ENCODE measurements around the gene ARHGEF19.

ARHGEF19 gene

DNA sequence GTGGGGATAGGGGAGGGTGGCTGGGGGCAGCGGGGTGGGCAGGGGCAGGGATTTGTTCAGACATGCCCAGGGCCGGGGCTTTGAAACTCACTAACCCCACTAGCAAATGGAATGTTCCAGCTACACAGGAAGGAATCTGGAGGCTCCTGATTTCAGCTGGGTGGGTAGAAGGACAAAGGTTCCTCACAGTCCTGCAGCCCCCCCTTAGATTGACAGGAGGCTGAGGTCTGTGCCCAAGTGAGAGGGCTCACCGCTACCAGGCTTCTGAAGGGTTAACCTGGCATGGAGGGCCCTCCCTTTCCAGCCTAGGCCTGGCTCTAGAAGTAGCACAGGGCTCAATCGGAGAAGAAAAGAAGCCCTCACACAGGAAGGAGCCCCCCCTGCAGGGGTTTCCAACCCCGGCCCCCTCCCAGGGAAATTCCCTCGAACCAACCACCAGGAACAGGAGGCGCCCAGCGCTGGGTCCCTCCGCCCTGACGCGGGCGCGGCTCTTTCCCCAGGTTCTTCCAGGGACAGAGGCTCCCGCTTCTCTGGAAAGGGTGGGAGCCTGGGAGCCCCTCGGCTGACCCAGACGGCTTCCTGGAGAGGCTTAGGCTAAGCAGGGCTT lies 59.9 kb downstream of the ARHGEF19 start:
- no peaks in the 10 kb centered on the region for H3K27me3 ChIP-seq (ENCODE audit: insufficient read depth, low read length)
- peaks cover 22% of the 10 kb centered on the region for H3K36me3 ChIP-seq (ENCODE audit: insufficient read depth, low read length)
- H2AFZ ChIP-seq (ENCODE audit: low read depth, low read length) = no peak overlapping the region
- H3K4me3 ChIP-seq (ENCODE audit: low read length) = no peak overlapping the region
- H3K4me1 ChIP-seq (ENCODE audit: insufficient read depth, low read length) = peaks cover 40% of the 10 kb centered on the region
- no peaks in the 10 kb centered on the region for H3K9me3 ChIP-seq (ENCODE audit: low read length)

DNA sequence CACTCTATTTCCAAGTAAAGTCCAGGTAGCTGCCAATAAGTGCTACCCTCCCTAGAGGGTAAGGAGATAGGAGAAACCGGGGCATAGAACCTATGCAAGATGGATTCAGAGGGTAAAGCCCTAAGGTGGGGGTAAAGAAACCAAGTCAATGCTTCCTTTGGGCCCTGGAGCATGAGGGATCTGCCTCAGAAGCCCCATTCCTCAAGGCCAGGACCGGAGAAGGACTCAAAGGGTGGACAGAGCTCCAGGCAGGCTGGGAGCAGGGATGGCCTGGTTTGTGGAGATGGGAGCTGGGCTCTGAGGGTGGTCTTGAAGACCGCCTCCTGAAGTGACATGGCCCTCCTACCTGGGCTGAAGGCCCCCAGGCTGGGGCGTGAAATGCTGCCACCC lies 60.5 kb downstream of the ARHGEF19 start:
- H3K4me3 ChIP-seq (ENCODE audit: low read length) = no peak overlapping the region
- H2AFZ ChIP-seq (ENCODE audit: low read depth, low read length) = no peak overlapping the region
- H3K4me1 ChIP-seq (ENCODE audit: insufficient read depth, low read length) = peaks cover 46% of the 10 kb centered on the region
- H3K36me3 ChIP-seq (ENCODE audit: insufficient read depth, low read length) = peaks cover 26% of the 10 kb centered on the region
- no peaks in the 10 kb centered on the region for H3K27me3 ChIP-seq (ENCODE audit: insufficient read depth, low read length)
- no peaks in the 10 kb centered on the region for H3K9me3 ChIP-seq (ENCODE audit: low read length)

DNA sequence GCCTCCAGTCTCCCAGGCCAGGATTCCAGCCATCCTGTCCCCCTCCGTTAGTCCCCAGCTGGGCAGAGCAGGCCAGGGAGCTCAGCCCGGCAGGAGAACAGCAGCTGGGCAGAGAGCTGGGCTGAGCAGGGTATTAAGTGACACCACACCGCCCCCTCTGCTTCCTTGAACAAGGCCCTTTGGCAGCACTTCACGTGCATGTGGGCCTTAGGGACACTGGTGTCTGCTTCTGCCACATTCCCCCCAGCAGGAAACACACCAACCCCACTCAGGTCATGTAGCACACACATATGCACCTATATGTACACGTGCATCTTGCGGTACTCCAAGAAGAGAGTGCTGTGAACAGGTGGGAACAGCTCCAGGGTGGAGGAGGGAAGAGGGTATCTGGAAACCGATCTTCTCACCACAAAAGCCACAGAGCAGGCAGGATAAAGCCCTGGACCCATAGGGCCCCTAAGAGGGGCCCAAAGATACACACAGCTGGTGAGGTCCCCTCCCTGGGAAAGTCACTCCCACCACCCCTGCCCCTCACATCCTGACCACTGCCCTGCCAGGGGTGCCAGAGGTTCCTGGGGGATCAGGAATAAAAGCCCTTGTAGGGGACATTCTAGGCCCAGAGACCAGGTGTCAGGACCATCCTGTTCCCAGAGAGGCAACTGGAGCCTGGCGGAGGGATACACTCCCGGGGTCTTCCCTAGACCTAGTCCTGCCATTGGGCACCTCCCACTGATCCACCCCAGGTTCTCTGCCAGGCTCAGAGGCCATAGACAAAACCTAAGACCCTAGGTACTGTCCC lies 61.1 kb downstream of the ARHGEF19 start:
- Histone ChIP-seq H3K9me3 (ENCODE audit: low read length) (no peaks in the 10 kb centered on the region), H3K27me3 (ENCODE audit: insufficient read depth, low read length) (no peaks in the 10 kb centered on the region), H2AFZ (ENCODE audit: low read depth, low read length) (no peak overlapping the region), H3K36me3 (ENCODE audit: insufficient read depth, low read length) (peaks cover 26% of the 10 kb centered on the region), H3K4me1 (ENCODE audit: insufficient read depth, low read length) (peaks cover 47% of the 10 kb centered on the region), H3K4me3 (ENCODE audit: low read length) (no peak overlapping the region)

DNA sequence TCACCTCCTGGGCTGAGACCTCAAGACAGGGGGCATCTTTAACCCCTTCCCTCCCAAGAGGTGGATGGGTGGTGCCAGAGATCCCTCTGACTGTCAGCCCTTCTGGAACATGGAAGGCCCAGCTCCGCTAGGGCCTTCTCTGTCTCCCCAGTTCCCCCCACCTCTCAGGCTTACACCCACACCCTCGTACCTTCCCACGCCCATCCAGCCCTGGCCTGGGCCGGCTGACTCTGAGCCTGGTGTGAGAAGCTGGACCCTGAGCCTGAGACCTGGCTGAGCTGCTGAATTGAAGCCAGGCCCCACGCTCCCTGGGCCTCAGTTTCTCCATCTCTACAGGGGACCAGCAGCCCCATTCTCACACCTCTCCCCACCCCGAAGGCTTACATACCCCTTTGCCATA lies 61.9 kb downstream of the ARHGEF19 start:
- Histone ChIP-seq H3K4me3 (ENCODE audit: low read length) (no peak overlapping the region), H3K9me3 (ENCODE audit: low read length) (no peaks in the 10 kb centered on the region), H2AFZ (ENCODE audit: low read depth, low read length) (no peak overlapping the region), H3K4me1 (ENCODE audit: insufficient read depth, low read length) (peaks cover 53% of the 10 kb centered on the region), H3K36me3 (ENCODE audit: insufficient read depth, low read length) (peaks cover 26% of the 10 kb centered on the region), H3K27me3 (ENCODE audit: insufficient read depth, low read length) (no peaks in the 10 kb centered on the region)

DNA sequence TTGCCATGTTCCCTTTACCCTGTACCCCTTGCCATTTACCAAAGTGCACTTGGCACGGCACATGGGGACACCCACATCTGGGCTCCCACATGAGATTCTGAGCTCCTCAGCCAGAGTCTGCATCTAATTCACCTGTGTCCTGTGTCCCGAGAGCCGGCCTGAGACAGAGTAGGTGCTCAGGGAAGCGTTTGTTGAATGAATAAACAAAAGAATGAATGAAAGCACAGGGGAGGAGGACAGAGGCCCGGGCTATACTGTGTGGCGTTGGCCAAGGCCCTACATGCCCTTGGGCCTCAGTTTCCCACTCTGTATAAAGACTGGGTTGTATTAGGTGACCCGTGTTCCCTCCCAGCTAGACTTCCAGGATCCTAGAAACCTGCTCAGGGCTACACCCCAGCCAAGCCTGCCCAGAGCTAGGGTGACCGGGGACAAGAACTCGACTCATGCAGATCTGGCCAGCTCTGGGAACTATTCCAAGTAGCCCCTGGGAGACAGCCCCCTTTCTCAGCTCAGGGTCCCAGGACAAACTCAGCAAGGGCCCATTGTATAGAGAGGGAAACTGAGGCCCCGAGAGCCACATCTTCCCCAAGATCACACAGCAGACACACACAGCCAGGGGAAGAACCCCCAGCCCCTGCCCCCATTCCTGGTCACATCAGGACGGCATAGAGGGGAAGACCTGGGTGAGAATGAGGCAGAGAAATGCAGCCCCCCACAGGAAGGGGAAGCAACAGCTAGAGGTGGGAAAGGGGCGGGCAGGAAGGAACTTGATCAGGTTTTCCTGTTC lies 62.6 kb downstream of the ARHGEF19 start:
- Histone ChIP-seq H3K36me3 (ENCODE audit: insufficient read depth, low read length) (peaks cover 27% of the 10 kb centered on the region), H3K27me3 (ENCODE audit: insufficient read depth, low read length) (no peaks in the 10 kb centered on the region), H3K4me3 (ENCODE audit: low read length) (no peak overlapping the region), H2AFZ (ENCODE audit: low read depth, low read length) (no peak overlapping the region), H3K4me1 (ENCODE audit: insufficient read depth, low read length) (peaks cover 58% of the 10 kb centered on the region), H3K9me3 (ENCODE audit: low read length) (no peaks in the 10 kb centered on the region)

GRCh38 chr1:16149146-16149545 lies 63.3 kb downstream of the ARHGEF19 start:
- peaks cover 34% of the 10 kb centered on the region for H3K36me3 ChIP-seq (ENCODE audit: insufficient read depth, low read length)
- H3K9me3 ChIP-seq (ENCODE audit: low read length) = no peaks in the 10 kb centered on the region
- H2AFZ ChIP-seq (ENCODE audit: low read depth, low read length) = no peak overlapping the region
- no peak overlapping the region for H3K4me3 ChIP-seq (ENCODE audit: low read length)
- peaks cover 53% of the 10 kb centered on the region for H3K4me1 ChIP-seq (ENCODE audit: insufficient read depth, low read length)
- H3K27me3 ChIP-seq (ENCODE audit: insufficient read depth, low read length) = no peaks in the 10 kb centered on the region

DNA sequence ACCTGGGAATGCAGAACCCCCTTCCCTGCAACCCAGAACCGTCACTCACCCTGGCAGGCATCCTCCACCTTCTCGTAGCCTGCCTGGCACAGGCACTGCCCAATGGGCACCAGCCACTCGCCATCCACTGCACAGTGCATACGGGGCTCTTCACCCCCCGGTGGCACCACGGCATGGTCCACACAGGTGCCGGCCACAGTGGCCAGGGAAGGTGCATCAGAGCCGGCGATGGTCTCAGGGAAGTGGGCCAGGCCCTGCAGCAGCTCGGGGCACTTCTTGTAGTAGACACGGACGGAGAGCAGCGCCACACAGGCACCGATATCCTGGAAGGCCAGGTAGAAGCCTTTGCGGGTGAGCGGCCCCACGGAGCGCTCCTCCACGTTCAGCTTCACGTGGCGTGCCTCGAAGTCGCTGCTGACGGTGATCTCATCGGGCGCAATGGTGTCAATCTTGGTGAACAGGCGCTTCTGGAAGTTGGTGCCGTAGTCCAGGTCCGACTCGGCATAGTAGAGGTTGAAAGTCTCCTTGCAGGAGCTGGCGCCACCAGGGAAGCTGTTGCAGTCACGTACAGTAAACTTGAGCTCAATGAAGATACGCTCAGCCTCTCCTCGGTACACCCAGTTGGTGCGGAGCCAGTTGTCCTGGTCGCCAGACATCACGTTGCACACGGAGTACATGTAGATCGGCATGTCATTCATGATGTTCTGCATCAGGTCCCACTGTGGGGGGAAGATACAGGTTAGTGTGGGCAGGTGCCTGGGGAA lies 63.9 kb downstream of the ARHGEF19 start:
- peaks cover 47% of the 10 kb centered on the region for H3K4me1 ChIP-seq (ENCODE audit: insufficient read depth, low read length)
- no peaks in the 10 kb centered on the region for H3K27me3 ChIP-seq (ENCODE audit: insufficient read depth, low read length)
- H3K36me3 ChIP-seq (ENCODE audit: insufficient read depth, low read length) = peaks cover 36% of the 10 kb centered on the region
- H3K4me3 ChIP-seq (ENCODE audit: low read length) = no peak overlapping the region
- no peaks in the 10 kb centered on the region for H3K9me3 ChIP-seq (ENCODE audit: low read length)
- H2AFZ ChIP-seq (ENCODE audit: low read depth, low read length) = no peak overlapping the region
